Measurements from ENCODE around the gene PUS10.
"Not testable (repeated sequence)": the region's sequence is repeated elsewhere in the genome, so short reads cannot be mapped to it uniquely, and the experiment has no call there.

The PUS10 gene

GRCh38 chr2:60987041-60987440 lies 31.0 kb downstream of the PUS10 start:
- H3K23ac ChIP-seq (ENCODE audit: low read length) = no peak overlapping the region
- H3K4ac ChIP-seq (ENCODE audit: low read depth, low read length) = no peak overlapping the region
- no peaks in the 10 kb centered on the region for H3K79me1 ChIP-seq (ENCODE audit: low read length)
- no peak overlapping the region for H3K27ac ChIP-seq (ENCODE audit: low read depth, low read length)
- H4K91ac ChIP-seq (ENCODE audit: low read depth, low read length) = no peak overlapping the region
- H2BK120ac ChIP-seq (ENCODE audit: insufficient read depth, low read length, poor library complexity) = no peak overlapping the region
- H3K79me2 ChIP-seq (ENCODE audit: control insufficient read depth, insufficient read depth, low read length, poor library complexity) = no peaks in the 10 kb centered on the region
- no peak overlapping the region for H2BK5ac ChIP-seq (ENCODE audit: low read depth, low read length, poor library complexity)
- no peaks in the 10 kb centered on the region for H3K27me3 ChIP-seq (ENCODE audit: insufficient read depth, low read length)
- H3K4me2 ChIP-seq (ENCODE audit: low read length) = no peak overlapping the region
- no peak overlapping the region for H4K8ac ChIP-seq (ENCODE audit: low read depth, low read length)
- H3K36me3 ChIP-seq (ENCODE audit: control insufficient read depth in 1 of 2, insufficient read depth in 2 of 2, low read length in 2 of 2) = no peaks in the 10 kb centered on the region
- H3K9me3 ChIP-seq (ENCODE audit: insufficient read depth, low read depth, low read length) = no peaks in the 10 kb centered on the region
- no peak overlapping the region for H2AK5ac ChIP-seq (ENCODE audit: low read length)
- H2BK12ac ChIP-seq (ENCODE audit: low read length) = no peak overlapping the region
- H3K18ac ChIP-seq (ENCODE audit: low read length) = no peak overlapping the region
- no peak overlapping the region for H2AFZ ChIP-seq (ENCODE audit: insufficient read depth, low read length, poor library complexity)
- H3K14ac ChIP-seq (ENCODE audit: low read length) = no peak overlapping the region
- H3K4me3 ChIP-seq (ENCODE audit: low read depth, low read length) = no peak overlapping the region
- H4K12ac ChIP-seq (ENCODE audit: low read depth, low read length) = no peak overlapping the region
- WGBS (ENCODE audit: extremely low coverage, insufficient coverage, insufficient read length) = no CpG with 5 or more reads among the region's 2 CpGs
- H3K4me1 ChIP-seq (ENCODE audit: control insufficient read depth in 1 of 2, insufficient read depth in 2 of 2, low read length in 2 of 2) = no peaks in the 10 kb centered on the region
- DNase-seq = no peak
- no peak overlapping the region for H3K9ac ChIP-seq (ENCODE audit: low read length)

- no peak overlapping the region for H3K23ac ChIP-seq (ENCODE audit: low read length)
- no peak overlapping the region for H2AK5ac ChIP-seq (ENCODE audit: low read length)
- H3K79me2 ChIP-seq (ENCODE audit: control insufficient read depth, insufficient read depth, low read length, poor library complexity) = no peaks in the 10 kb centered on the region
- H4K12ac ChIP-seq (ENCODE audit: low read depth, low read length) = no peak overlapping the region
- H3K4me3 ChIP-seq (ENCODE audit: low read depth, low read length) = no peak overlapping the region
- H4K8ac ChIP-seq (ENCODE audit: low read depth, low read length) = no peak overlapping the region
- H3K18ac ChIP-seq (ENCODE audit: low read length) = no peak overlapping the region
- H3K79me1 ChIP-seq (ENCODE audit: low read length) = no peaks in the 10 kb centered on the region
- no peak overlapping the region for H3K27ac ChIP-seq (ENCODE audit: low read depth, low read length)
- DNase-seq = no peak
- H4K91ac ChIP-seq (ENCODE audit: low read depth, low read length) = no peak overlapping the region
- no peak overlapping the region for H3K4me2 ChIP-seq (ENCODE audit: low read length)
- no peak overlapping the region for H3K9ac ChIP-seq (ENCODE audit: low read length)
- no CpG with 5 or more reads among the region's 1 CpG for WGBS (ENCODE audit: extremely low coverage, insufficient coverage, insufficient read length)
- no peak overlapping the region for H2BK120ac ChIP-seq (ENCODE audit: insufficient read depth, low read length, poor library complexity)
- no peak overlapping the region for H3K14ac ChIP-seq (ENCODE audit: low read length)
- no peaks in the 10 kb centered on the region for H3K36me3 ChIP-seq (ENCODE audit: control insufficient read depth in 1 of 2, insufficient read depth in 2 of 2, low read length in 2 of 2)
- H3K4me1 ChIP-seq (ENCODE audit: control insufficient read depth in 1 of 2, insufficient read depth in 2 of 2, low read length in 2 of 2) = no peaks in the 10 kb centered on the region
- no peak overlapping the region for H2BK5ac ChIP-seq (ENCODE audit: low read depth, low read length, poor library complexity)
- no peak overlapping the region for H2BK12ac ChIP-seq (ENCODE audit: low read length)
- H3K9me3 ChIP-seq (ENCODE audit: insufficient read depth, low read depth, low read length) = no peaks in the 10 kb centered on the region
- H2AFZ ChIP-seq (ENCODE audit: insufficient read depth, low read length, poor library complexity) = no peak overlapping the region
- H3K27me3 ChIP-seq (ENCODE audit: insufficient read depth, low read length) = no peaks in the 10 kb centered on the region
- no peak overlapping the region for H3K4ac ChIP-seq (ENCODE audit: low read depth, low read length)
These were observed 33.3 kb downstream of the PUS10 start for GRCh38 chr2:60984720-60985119.

GRCh38 chr2:60982066-60982465 lies 36.0 kb downstream of the PUS10 start:
- no CpG with 5 or more reads among the region's 3 CpGs for WGBS (ENCODE audit: extremely low coverage, insufficient coverage, insufficient read length)
- H3K9ac ChIP-seq (ENCODE audit: low read length); H3K14ac ChIP-seq (ENCODE audit: low read length): not testable (repeated sequence)

GRCh38 chr2:60980071-60980815 lies 37.8 kb downstream of the PUS10 start:
- Histone ChIP-seq H3K14ac (ENCODE audit: low read length) (no peak overlapping the region), H3K9me3 (ENCODE audit: insufficient read depth, low read depth, low read length) (no peaks in the 10 kb centered on the region), H2BK12ac (ENCODE audit: low read length) (no peak overlapping the region), H3K23ac (ENCODE audit: low read length) (no peak overlapping the region), H3K36me3 (ENCODE audit: control insufficient read depth in 1 of 2, insufficient read depth in 2 of 2, low read length in 2 of 2) (no peaks in the 10 kb centered on the region), H3K27me3 (ENCODE audit: insufficient read depth, low read length) (no peaks in the 10 kb centered on the region), H3K4ac (ENCODE audit: low read depth, low read length) (no peak overlapping the region), H3K4me3 (ENCODE audit: low read depth, low read length) (no peak overlapping the region), H3K4me2 (ENCODE audit: low read length) (no peak overlapping the region), H3K27ac (ENCODE audit: low read depth, low read length) (no peak overlapping the region), H4K12ac (ENCODE audit: low read depth, low read length) (no peak overlapping the region), H3K79me1 (ENCODE audit: low read length) (no peaks in the 10 kb centered on the region), H3K79me2 (ENCODE audit: control insufficient read depth, insufficient read depth, low read length, poor library complexity) (no peaks in the 10 kb centered on the region), H2AFZ (ENCODE audit: insufficient read depth, low read length, poor library complexity) (no peak overlapping the region), H2AK5ac (ENCODE audit: low read length) (no peak overlapping the region), H3K18ac (ENCODE audit: low read length) (no peak overlapping the region), H4K91ac (ENCODE audit: low read depth, low read length) (no peak overlapping the region), H2BK120ac (ENCODE audit: insufficient read depth, low read length, poor library complexity) (no peak overlapping the region), H3K4me1 (ENCODE audit: control insufficient read depth in 1 of 2, insufficient read depth in 2 of 2, low read length in 2 of 2) (no peaks in the 10 kb centered on the region), H4K8ac (ENCODE audit: low read depth, low read length) (no peak overlapping the region), H2BK5ac (ENCODE audit: low read depth, low read length, poor library complexity) (no peak overlapping the region), H3K9ac (ENCODE audit: low read length) (no peak overlapping the region)
- DNase-seq = no peak
- WGBS (ENCODE audit: extremely low coverage, insufficient coverage, insufficient read length) = no CpG with 5 or more reads among the region's 3 CpGs

More at GRCh38 chr2:60982066-60982465, 36.0 kb downstream of the PUS10 start:
- not testable (repeated sequence) for H2AFZ ChIP-seq (ENCODE audit: insufficient read depth, low read length, poor library complexity); H4K12ac ChIP-seq (ENCODE audit: low read depth, low read length); H3K4ac ChIP-seq (ENCODE audit: low read depth, low read length); H3K4me3 ChIP-seq (ENCODE audit: low read depth, low read length); H3K27ac ChIP-seq (ENCODE audit: low read depth, low read length); H3K79me1 ChIP-seq (ENCODE audit: low read length); H3K4me1 ChIP-seq (ENCODE audit: control insufficient read depth in 1 of 2, insufficient read depth in 2 of 2, low read length in 2 of 2); H2BK12ac ChIP-seq (ENCODE audit: low read length); H3K18ac ChIP-seq (ENCODE audit: low read length); H4K8ac ChIP-seq (ENCODE audit: low read depth, low read length); H3K23ac ChIP-seq (ENCODE audit: low read length); H3K4me2 ChIP-seq (ENCODE audit: low read length); H4K91ac ChIP-seq (ENCODE audit: low read depth, low read length); H2BK5ac ChIP-seq (ENCODE audit: low read depth, low read length, poor library complexity); H3K79me2 ChIP-seq (ENCODE audit: control insufficient read depth, insufficient read depth, low read length, poor library complexity); H2AK5ac ChIP-seq (ENCODE audit: low read length); H3K9me3 ChIP-seq (ENCODE audit: insufficient read depth, low read depth, low read length); DNase-seq; H2BK120ac ChIP-seq (ENCODE audit: insufficient read depth, low read length, poor library complexity); H3K27me3 ChIP-seq (ENCODE audit: insufficient read depth, low read length); H3K36me3 ChIP-seq (ENCODE audit: control insufficient read depth in 1 of 2, insufficient read depth in 2 of 2, low read length in 2 of 2)

All from trophoblast cell (in vitro differentiated cells and primary cell).